GM19099 (cell line): ENCODE data around the gene NCAN.

Experiments used
- POLR2A ChIP-seq: IDR thresholded peaks from 3 replicates; pipeline ENCODE4 v1.6.1; 2011; ENCODE audit warnings: low read depth; ENCODE audit not compliant: insufficient read length; ENCODE audit errors: extremely low read depth

NCAN gene

GRCh38 chr19:19211499-19212420 lies at the start of gene NCAN:
Gene NCAN, plus strand, starts transcription at chr19:19211958. Its CDS starts 4,996 bp downstream, at chr19:19216954.
- no peak for TF ChIP-seq POLR2A

GRCh38 chr19:19162495-19162894 lies 49.3 kb upstream of the NCAN start:
- no peak for TF ChIP-seq POLR2A

DNA sequence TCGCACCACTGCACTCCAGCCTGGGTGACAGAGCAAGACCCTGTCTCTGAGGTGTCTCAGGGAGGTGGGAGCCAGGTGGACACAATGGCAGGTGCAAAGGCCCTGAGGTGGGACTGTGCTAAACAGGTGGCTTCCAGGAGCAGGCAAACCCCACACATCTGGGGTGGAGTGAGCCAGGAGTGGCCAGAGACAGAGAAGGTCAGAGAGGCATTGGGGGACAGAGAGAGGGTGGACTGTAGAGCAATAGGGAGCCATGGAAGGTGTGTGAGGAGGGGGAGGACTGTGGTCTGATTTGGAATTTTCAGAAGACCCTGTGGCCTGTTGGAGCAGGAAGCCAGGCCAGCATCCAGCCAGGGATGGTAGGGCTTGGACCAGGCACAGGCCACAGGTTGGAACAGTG lies 46.4 kb upstream of the NCAN start:
- no peak for TF ChIP-seq POLR2A

DNA sequence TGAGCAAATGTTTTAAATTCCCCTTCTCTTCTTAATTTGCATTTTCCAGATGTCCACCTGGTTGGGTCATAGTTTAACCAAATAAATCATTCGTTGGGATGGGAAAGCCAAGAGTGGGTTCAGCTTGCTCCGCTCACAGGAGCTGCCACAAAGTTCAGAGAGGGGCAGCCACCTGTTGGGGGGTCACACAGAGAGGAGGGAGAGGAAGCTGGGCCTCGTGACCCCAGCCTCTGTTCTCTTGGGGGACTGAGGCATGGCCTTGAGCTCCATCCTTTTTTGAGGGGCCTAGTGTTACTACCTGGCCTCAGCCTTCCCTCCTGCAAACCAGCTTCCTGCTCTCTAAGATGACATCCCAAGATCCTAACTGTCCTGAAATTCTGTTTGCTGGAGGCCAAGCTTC lies 44.1 kb upstream of the NCAN start:
- peak; percentile 45 for TF ChIP-seq POLR2A

GRCh38 chr19:19169236-19170052 lies 42.3 kb upstream of the NCAN start:
- no peak for TF ChIP-seq POLR2A

- TF ChIP-seq POLR2A = peak; percentile 95
Measured at GRCh38 chr19:19170053-19170872, 41.5 kb upstream of the NCAN start, which contains the start of gene MEF2B. Gene MEF2B, minus strand, starts transcription at chr19:19170263. Its CDS starts 19,528 bp downstream, at chr19:19150735.

GRCh38 chr19:19170873-19171672 lies 40.7 kb upstream of the NCAN start:
- TF ChIP-seq POLR2A = no peak

- no peak for TF ChIP-seq POLR2A
Measured at GRCh38 chr19:19171821-19172532, 39.8 kb upstream of the NCAN start.

- no peak for TF ChIP-seq POLR2A
Measured at GRCh38 chr19:19176950-19177349, 34.8 kb upstream of the NCAN start.

DNA sequence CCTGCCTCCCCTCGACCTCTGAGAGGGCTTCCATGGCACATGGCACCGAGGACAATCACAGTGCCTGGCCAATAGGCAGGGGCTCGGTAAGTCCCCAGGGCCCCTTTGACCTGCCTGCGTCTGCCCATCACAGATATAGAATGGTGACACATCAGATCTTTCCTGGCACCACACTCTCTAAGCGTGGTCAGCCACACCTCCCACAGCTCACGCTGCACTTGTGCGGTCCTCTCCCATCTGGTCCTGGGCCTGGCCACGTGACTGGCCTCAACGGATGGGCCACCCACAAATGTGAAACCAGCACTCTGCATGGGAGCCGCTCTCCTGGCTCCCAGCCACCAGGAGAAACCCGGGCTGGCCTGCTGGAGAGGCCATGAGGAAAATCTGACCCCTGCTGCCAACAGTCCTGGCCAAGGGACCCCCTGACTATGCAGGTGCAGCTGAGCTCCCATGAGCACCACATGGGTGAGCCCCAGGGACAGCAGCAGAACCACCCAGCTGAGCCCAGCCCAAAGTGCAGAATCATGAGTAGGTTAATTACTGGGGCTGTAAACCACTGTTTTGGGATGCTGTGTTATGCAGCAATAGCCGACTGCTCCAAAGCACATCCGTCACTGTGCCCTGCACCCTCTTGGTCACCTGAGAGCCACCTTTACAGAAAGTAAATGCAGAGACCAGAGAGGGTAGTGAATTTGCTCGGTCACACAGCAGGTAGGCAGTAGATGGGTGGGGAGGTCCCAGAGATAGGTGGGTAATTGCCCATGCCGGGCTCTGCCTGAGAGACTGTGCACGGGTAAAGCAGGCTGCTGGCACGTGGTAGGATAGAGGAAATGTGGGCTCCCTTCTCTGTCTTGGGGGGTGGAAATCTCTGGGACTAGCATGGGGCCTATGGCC lies 32.0 kb upstream of the NCAN start:
- TF ChIP-seq POLR2A = no peak

- no peak for TF ChIP-seq POLR2A
Measured at GRCh38 chr19:19181488-19181998, 30.2 kb upstream of the NCAN start.
